Activated CD8-positive, alpha-beta T cell treated with anti-CD3 and anti-CD28 coated beads for 36 hours (primary cell): ENCODE results near the gene DUSP1. TPM values are rescaled to one million over a fixed set of nuclear protein-coding genes. Genes with fewer than 3 reads are reported as not detected.

Experiments used
- ATAC-seq: fragments of 200-7000 bp; cut with Tn5 transposase; one replicate; pipeline ENCODE4 v1.10.0; 2021; ENCODE audit warnings: mild to moderate bottlenecking, moderate library complexity
- CTCF ChIA-PET: fragments of 350-600 bp; sonication (Branson Sonifier 250); formaldehyde crosslinking; loops from one replicate; lab custom pipeline; 2021; ENCODE audit warnings: antibody characterized with exemption; lab: Charles Lee
- POLR2A ChIA-PET: fragments of 350-600 bp; sonication (Branson Sonifier 250); formaldehyde crosslinking; loops from one replicate; lab custom pipeline; 2021; ENCODE audit warnings: antibody characterized with exemption; lab: Charles Lee
- DNase-seq: peaks from one replicate; pipeline ENCODE4 v3.0.0-alpha.2; 2020
- H3K27ac Mint-ChIP-seq: one replicate; pipeline ENCODE4 v1.8.0; 2021; ENCODE audit warnings: mild to moderate bottlenecking, mixed read lengths
- H3K27me3 Mint-ChIP-seq: one replicate; pipeline ENCODE4 v1.8.0; 2021; ENCODE audit warnings: mixed read lengths
- H3K36me3 Mint-ChIP-seq: one replicate; pipeline ENCODE4 v1.8.0; 2021; ENCODE audit warnings: low read depth, mixed read lengths
- H3K4me1 Mint-ChIP-seq: one replicate; pipeline ENCODE4 v1.8.0; 2021; ENCODE audit warnings: low read depth, mixed read lengths
- H3K4me3 Mint-ChIP-seq: one replicate; pipeline ENCODE4 v1.8.0; 2021; ENCODE audit warnings: mild to moderate bottlenecking, moderate library complexity, mixed read lengths
- H3K9me3 Mint-ChIP-seq: one replicate; pipeline ENCODE4 v1.8.0; 2021; ENCODE audit warnings: mixed read lengths
- CTCF ChIP-seq: fragments of 200-600 bp; IDR thresholded peaks from one replicate; pipeline ENCODE4 v1.8.0; 2022; ENCODE audit warnings: antibody characterized with exemption, mild to moderate bottlenecking
- intact Hi-C: fragments of 100-400 bp; cut with micrococcal nuclease; formaldehyde crosslinking; loops from one replicate; pipeline ENCODE4 v1.10.0; 2022
- total RNA-seq, 2 experiments: library from RNA; stranded (reverse); gene quantifications; one replicate each; pipeline ENCODE4 v1.2.3, GENCODE V29; 2021

DUSP1 gene
- total RNA-seq, 2 experiments from 2014 or later: 16.6 to 17.9 TPM

- DNase-seq (no peak), ATAC-seq (no peak)
- H3K9me3 Mint-ChIP-seq: no peaks in the 10 kb centered on the region
- no peak for TF ChIP-seq CTCF
- H3K4me1 Mint-ChIP-seq: no peaks in the 10 kb centered on the region
- POLR2A ChIA-PET: no interaction called here
- H3K36me3 Mint-ChIP-seq: no peaks in the 10 kb centered on the region
- H3K4me3 Mint-ChIP-seq: no peak overlapping the region
- intact Hi-C loops: no loop called here
- no peaks in the 10 kb centered on the region for H3K27me3 Mint-ChIP-seq
- H3K27ac Mint-ChIP-seq: no peak overlapping the region
- CTCF ChIA-PET: interaction anchor here (1.0 to 1.8 kb wide), 4 partner anchors 9 to 20 kb away, joined by 5 to 6 read pairs (median 6); no protein-coding TSS in a partner anchor
These were observed 37.6 kb downstream of the DUSP1 start for GRCh38 chr5:172733131-172733973.

- Mint-ChIP-seq H3K9me3 (no peaks in the 10 kb centered on the region), H3K27ac (no peak overlapping the region), H3K36me3 (no peaks in the 10 kb centered on the region), H3K4me3 (no peak overlapping the region), H3K27me3 (no peaks in the 10 kb centered on the region), H3K4me1 (no peaks in the 10 kb centered on the region)
- DNase-seq (no peak), ATAC-seq (no peak)
- POLR2A ChIA-PET: no interaction called here
- no peak for TF ChIP-seq CTCF
- intact Hi-C loops: no loop called here
- CTCF ChIA-PET: interaction anchor here (1.4 kb wide), 1 partner anchor 16 kb away, joined by 6 read pairs; no protein-coding TSS in a partner anchor
These were observed 38.7 kb downstream of the DUSP1 start for GRCh38 chr5:172732201-172732865.

- intact Hi-C loops: no loop called here
- ATAC-seq (no peak), DNase-seq (no peak)
- no peak for TF ChIP-seq CTCF
- no peaks in the 10 kb centered on the region for H3K9me3 Mint-ChIP-seq
- CTCF ChIA-PET: no interaction called here
- no peak overlapping the region for H3K4me3 Mint-ChIP-seq
- no peaks in the 10 kb centered on the region for H3K27me3 Mint-ChIP-seq
- H3K36me3 Mint-ChIP-seq: no peaks in the 10 kb centered on the region
- no peak overlapping the region for H3K27ac Mint-ChIP-seq
- POLR2A ChIA-PET: no interaction called here
- H3K4me1 Mint-ChIP-seq: no peaks in the 10 kb centered on the region
These were observed 39.3 kb downstream of the DUSP1 start for GRCh38 chr5:172731680-172732074.

GRCh38 chr5:172730981-172731679 lies 39.9 kb downstream of the DUSP1 start:
- Mint-ChIP-seq H3K4me3 (no peak overlapping the region), H3K36me3 (no peaks in the 10 kb centered on the region), H3K27me3 (no peaks in the 10 kb centered on the region), H3K9me3 (no peaks in the 10 kb centered on the region), H3K27ac (no peak overlapping the region), H3K4me1 (no peaks in the 10 kb centered on the region)
- DNase-seq (no peak), ATAC-seq (no peak)
- intact Hi-C loops: no loop called here
- TF ChIP-seq CTCF: no peak
- POLR2A ChIA-PET: no interaction called here
- CTCF ChIA-PET: no interaction called here
